Thoracic aorta (tissue), 2 donors: ENCODE data around the gene QPCT. TPM values are rescaled to one million over a fixed set of nuclear protein-coding genes. Genes with fewer than 3 reads are reported as not detected.

Experiments
- ATAC-seq: fragments of 150-250 bp; one replicate; pipeline ENCODE4 v1.8.0; 2017; ENCODE audit warnings: low read depth; ENCODE audit not compliant: insufficient number of reproducible peaks, low FRiP score
- DNase-seq: peaks from one replicate; pipeline ENCODE4 v3.0.0-alpha.2; 2020; ENCODE audit warnings: low spot score
- H3K27ac ChIP-seq, 2 donors: fragments of 200-600 bp; sonication (generic); 1 replicate in 1 of 2; 2 replicates in 1 of 2; pipeline ENCODE4 v1.5.1; 2016; ENCODE audit warnings: mild to moderate bottlenecking in 2 of 2, moderate library complexity in 2 of 2
- H3K27me3 ChIP-seq: fragments of 200-600 bp; sonication (generic); replicated peaks from 2 replicates; pipeline ENCODE4 v1.6.0; 2016; ENCODE audit warnings: mild to moderate bottlenecking; ENCODE audit not compliant: insufficient read depth
- H3K36me3 ChIP-seq: fragments of 200-600 bp; sonication (generic); one replicate; pipeline ENCODE4 v1.5.1; 2016
- H3K4me1 ChIP-seq, 2 donors: fragments of 200-600 bp; sonication (generic); 1 replicate in 1 of 2; 2 replicates in 1 of 2; pipeline versions ENCODE4 v1.5.1 to v1.6.0; 2016; ENCODE audit warnings: low read depth in 2 of 2, mild to moderate bottlenecking in 1 of 2; ENCODE audit not compliant: control insufficient read depth in 1 of 2
- H3K4me3 ChIP-seq: fragments of 200-600 bp; sonication (generic); 2 replicates; pipeline ENCODE4 v1.5.1; 2016; ENCODE audit warnings: mild to moderate bottlenecking
- H3K9me3 ChIP-seq: fragments of 200-600 bp; sonication (generic); 2 replicates; pipeline ENCODE4 v1.5.1; 2016
- CTCF ChIP-seq: fragments of 200-600 bp; sonication (generic); IDR thresholded peaks from one replicate; pipeline ENCODE4 v1.5.1; 2019; ENCODE audit warnings: antibody characterized with exemption
- total RNA-seq, 2 donors: library from RNA; depleted of rRNA; stranded (reverse); fragments of >200 nt; gene quantifications; one replicate each; pipeline versions ENCODE4 v1.1.0 to v1.2.3, GENCODE V29; 2016

Gene QPCT
- total RNA-seq, 2 donors from 2014 or later: 5.0 to 6.8 TPM

- Histone ChIP-seq H3K36me3 (no peaks in the 10 kb centered on the region), H3K4me3 (no peak overlapping the region), H3K9me3 (no peaks in the 10 kb centered on the region), H3K27ac (no peak overlapping the region), H3K4me1 (no peaks in the 10 kb centered on the region), H3K27me3 (no peaks in the 10 kb centered on the region)
- ATAC-seq: no peak
- DNase-seq: no peak
- no peak for TF ChIP-seq CTCF
These were observed 27.6 kb downstream of the QPCT start for GRCh38 chr2:37372000-37372399.

DNA sequence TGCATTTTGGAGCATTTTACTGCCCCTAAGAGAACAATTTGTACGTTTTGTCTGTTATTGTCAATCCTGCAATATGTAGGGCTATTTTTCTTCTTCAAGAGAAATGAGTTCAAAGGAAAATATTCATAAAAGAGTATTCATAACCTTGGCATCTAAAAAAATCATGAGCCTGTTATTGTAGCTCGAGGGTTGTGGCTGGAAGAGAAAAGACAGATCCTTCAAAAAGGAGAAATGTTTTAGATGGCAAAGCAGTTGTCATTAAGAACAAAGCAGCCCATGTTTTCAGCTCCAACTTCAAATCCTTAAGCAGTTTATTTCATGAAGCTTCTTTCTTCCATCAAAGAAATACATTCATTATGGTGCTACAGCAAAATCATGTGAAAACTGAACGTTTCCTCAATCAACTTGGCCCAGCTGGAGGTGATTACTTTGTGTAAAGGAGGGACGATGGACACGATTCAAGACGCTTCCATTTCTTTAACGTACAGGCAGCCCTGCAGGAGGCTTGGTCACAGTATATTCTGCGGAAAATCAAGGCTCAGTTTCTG is 31.4 kb downstream of the QPCT start:
- Histone ChIP-seq H3K9me3 (no peaks in the 10 kb centered on the region), H3K27ac (no peak overlapping the region), H3K27me3 (no peaks in the 10 kb centered on the region), H3K4me3 (no peak overlapping the region), H3K36me3 (no peaks in the 10 kb centered on the region), H3K4me1 (no peaks in the 10 kb centered on the region)
- no peak for ATAC-seq
- no peak for TF ChIP-seq CTCF
- DNase-seq: no peak

DNA sequence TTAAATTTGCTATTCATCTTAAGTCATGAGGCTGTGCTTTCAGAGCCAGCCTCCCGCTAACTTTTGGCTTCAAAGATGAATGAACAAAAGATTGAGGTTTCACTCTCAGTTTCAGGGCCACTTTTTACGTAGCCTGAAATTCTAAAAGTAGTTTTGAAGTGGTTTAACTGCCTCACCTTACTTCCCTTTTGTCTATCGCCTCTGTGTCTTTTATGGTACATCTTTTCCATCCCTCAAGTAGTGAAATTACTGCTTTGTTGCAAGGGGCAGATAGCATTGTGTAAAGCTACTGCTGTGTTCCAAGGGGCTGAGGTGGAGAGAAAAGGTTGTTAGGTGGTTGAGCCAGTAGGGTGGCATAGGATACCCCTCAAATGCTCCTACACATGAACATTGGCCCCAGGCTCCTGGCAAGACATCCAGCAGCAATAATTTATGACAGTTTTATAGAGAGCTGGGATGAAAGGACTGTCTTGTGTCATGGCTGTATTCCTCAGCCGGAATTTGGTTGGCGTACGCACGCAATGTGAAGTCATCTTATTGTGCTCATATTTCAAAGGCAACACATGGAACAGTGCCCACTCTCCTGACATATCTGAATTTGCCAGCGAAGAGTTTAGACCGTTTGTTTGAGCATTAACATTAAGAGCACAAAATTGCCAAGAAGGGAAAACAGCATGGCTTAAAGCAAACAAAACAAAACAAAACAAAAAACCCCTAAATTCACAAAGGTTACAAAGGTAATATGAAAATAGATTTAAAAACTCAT is 32.2 kb downstream of the QPCT start:
- Histone ChIP-seq H3K36me3 (no peaks in the 10 kb centered on the region), H3K4me1 (no peaks in the 10 kb centered on the region), H3K4me3 (no peak overlapping the region), H3K9me3 (no peaks in the 10 kb centered on the region), H3K27ac (no peak overlapping the region), H3K27me3 (no peaks in the 10 kb centered on the region)
- TF ChIP-seq CTCF: no peak
- no peak for ATAC-seq
- DNase-seq: no peak

- Histone ChIP-seq H3K4me1 (no peaks in the 10 kb centered on the region), H3K27ac (no peak overlapping the region), H3K9me3 (no peaks in the 10 kb centered on the region), H3K36me3 (no peaks in the 10 kb centered on the region), H3K27me3 (no peaks in the 10 kb centered on the region), H3K4me3 (no peak overlapping the region)
- DNase-seq (no peak), ATAC-seq (no peak)
- no peak for TF ChIP-seq CTCF
These were observed 32.7 kb downstream of the QPCT start for GRCh38 chr2:37377187-37377532.

- no peak for TF ChIP-seq CTCF
- DNase-seq: no peak
- Histone ChIP-seq H3K27me3 (no peaks in the 10 kb centered on the region), H3K4me3 (no peak overlapping the region), H3K27ac (no peak overlapping the region), H3K9me3 (no peaks in the 10 kb centered on the region), H3K36me3 (no peaks in the 10 kb centered on the region), H3K4me1 (no peaks in the 10 kb centered on the region)
- no peak for ATAC-seq
These were observed 34.0 kb downstream of the QPCT start for GRCh38 chr2:37378411-37378810.
